ENCODE results near the gene PML.

PML gene

DNA sequence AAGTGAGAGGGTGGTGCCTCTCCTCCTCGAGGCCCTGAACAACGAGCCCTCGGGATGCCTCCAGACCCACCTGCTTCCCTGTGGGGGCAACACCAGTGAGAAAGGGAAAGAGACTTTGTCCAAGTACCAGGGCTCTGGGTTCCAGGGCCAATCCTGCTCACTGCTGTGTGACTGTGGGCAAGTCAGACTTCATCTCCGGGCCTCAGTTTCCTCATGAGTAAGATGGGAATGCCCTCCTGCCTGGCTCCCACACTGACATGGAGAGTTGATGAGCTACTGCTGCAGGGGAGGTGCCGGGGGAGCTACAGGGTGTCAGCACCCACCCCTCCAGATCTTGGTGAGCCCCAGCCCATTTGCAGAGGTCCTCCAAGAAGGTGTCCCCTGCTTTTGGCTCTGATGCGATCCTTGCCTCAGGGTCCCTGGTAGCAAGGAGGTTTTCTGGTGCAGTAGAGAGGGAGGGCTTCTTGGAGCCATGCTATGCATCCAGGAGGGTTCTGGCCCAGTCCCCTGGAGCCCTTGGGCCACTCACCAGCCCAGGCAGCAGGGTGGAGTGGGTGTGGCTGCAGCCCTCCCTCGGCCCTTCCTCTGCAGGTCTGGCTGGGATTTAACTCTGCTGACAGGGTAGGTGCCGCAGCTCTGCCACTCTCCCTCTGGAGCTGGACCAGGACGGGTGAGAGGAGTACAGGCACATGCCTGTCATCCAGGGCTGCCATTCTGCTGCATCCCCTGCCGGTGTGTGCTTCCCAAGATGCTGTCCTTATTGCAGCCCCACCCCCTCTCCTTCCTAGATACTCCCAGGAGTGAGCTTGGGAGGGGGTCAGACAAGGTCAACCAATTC lies 41.4 kb upstream of the PML start:
- H3K4me3 ChIP-seq (ENCODE audit: low read depth, low read length) = no peak overlapping the region
- TF ChIP-seq CTCF (IDR thresholded peaks at IDR 0.05; ENCODE audit: low read depth, low read length) = no peak

- no peak overlapping the region for H3K4me3 ChIP-seq (ENCODE audit: low read depth, low read length)
- TF ChIP-seq CTCF (IDR thresholded peaks at IDR 0.05; ENCODE audit: low read depth, low read length) = no peak
Observed at GRCh38 chr15:73954188-73955145, 40.0 kb upstream of the PML start.

DNA sequence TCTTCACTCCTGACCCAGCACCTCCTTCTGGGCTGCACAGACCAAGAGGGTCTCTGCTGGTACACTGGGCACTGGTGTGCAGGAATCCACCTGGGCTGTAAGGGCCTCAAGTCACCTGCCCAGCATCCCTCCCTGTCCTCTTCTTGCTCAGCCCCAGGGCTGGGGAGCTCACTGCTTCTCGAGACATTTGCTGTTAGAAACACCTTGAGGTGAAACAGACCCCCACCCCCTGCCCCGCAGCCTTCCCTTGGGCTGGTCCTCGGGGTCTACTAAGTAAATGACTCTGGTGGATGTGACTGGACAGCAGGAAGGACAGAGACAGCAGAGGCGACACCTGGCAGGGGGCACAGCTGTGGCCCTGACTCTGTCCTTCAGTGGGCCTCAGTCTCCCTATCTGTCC lies 39.2 kb upstream of the PML start:
- TF ChIP-seq CTCF (IDR thresholded peaks at IDR 0.05; ENCODE audit: low read depth, low read length) = no peak
- no peak overlapping the region for H3K4me3 ChIP-seq (ENCODE audit: low read depth, low read length)

DNA sequence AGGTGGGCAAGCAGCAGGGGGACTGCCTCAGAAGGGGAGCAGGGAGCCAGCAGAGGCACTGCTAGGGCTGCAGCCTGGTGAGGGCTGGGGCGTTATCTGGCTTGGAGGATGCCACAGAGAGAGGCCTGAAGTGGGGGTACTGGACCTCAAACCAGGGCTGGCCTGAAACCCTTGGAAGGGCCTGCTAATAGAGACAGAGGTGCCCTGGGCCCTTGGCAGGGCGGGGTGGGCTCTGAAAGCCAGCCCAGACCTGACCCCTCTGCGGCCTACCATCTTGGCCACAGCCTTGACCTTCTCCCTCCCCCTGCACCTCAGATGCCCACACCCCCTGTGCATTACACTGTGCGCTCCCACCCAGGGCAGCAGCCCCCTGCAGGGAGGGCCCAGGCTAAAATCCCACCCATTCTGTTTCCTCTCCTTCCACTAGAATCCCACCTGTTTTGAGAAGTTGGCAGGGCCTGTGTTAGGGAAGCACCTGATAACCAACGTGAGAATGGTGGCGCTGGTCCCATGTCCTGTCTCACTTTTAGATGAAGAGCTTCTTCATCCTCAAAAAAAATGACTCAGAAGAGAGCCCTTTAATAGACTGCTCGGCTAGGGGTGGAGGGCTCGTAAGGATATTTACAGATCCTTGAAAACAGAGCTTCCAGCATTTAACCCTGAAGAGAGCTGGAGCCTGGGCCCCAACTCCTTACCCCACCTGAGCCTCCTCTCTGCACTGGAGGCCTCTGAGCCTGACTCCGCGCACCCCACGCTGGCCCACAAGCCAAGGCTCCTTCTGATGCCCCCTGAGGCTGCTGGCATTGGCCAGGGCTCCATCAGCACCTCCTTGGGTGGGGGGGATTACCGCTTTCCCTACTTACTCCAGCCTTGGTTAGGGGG lies 38.4 kb upstream of the PML start:
- TF ChIP-seq CTCF (IDR thresholded peaks at IDR 0.05; ENCODE audit: low read depth, low read length) = no peak

GRCh38 chr15:73956743-73957135 lies 37.8 kb upstream of the PML start:
- H3K4me3 ChIP-seq (ENCODE audit: low read depth, low read length) = no peak overlapping the region
- TF ChIP-seq CTCF (IDR thresholded peaks at IDR 0.05; ENCODE audit: low read depth, low read length) = no peak

More for the DNA sequence above, 38.4 kb upstream of the PML start:
- H3K4me3 ChIP-seq (ENCODE audit: low read depth, low read length) = no peak overlapping the region

GRCh38 chr15:73957276-73957675 lies 37.2 kb upstream of the PML start:
- no peak for TF ChIP-seq CTCF (IDR thresholded peaks at IDR 0.05; ENCODE audit: low read depth, low read length)

More at GRCh38 chr15:73957276-73957675, 37.2 kb upstream of the PML start:
- H3K4me3 ChIP-seq (ENCODE audit: low read depth, low read length) = no peak overlapping the region

Measured in WI38 (cell line).